ENCODE results near the gene MICB.
"Not testable (repeated sequence)": the region's sequence is repeated elsewhere in the genome, so short reads cannot be mapped to it uniquely, and the experiment has no call there.

The MICB gene

DNA sequence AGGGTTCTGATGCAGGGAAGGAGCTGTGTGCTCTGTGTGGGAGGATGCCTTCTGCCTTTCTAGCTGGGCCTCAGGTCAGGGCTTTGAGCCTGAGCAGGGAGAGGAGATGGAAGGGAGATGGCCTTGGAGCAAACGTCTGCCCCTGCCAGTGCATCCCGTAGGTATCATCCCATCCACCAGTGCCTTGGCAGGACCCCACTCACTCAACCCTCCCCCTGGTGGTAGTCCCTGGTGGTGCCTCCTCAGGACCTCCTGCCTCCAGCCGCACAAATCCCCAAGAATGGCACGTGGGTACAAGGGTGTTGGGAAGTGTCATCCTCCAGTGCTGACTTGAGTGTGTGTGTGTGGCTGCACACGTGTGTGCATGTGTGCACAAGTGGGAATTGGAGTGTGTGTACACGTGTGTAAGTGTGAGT, 23.1 kb upstream of the MICB start:
- no peak for DNase-seq (ENCODE audit: low spot score)

DNA sequence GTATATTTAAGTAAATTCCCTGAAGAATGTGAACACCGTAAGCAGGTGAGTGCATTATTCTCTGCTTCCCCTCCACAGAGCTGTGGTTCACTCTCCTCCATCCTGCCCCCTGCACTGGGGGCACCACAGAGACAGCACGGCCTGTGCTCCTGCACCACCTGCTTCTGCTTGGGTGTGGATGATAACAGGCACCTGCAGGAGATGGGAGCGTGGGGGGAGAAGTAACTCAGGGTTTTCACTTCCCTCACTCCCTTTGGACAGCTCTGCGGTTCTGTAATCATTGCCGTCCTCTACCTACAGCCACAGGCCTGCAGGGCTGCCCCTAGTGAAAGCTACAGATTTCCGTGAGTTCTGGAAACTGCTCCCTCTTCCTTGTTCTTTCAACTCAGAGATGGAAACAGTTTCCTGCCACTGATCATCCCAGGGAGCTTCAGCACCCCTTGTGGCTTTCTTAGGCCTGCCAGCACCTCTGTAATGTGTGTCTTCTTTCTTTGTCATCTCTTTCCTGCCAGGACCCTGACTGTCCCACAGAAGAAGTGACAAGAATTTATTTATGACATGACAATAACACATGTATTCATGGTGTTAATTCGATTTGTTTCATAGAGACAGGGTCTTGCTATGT, 21.3 kb upstream of the MICB start:
- DNase-seq (ENCODE audit: low spot score) = no peak

DNA sequence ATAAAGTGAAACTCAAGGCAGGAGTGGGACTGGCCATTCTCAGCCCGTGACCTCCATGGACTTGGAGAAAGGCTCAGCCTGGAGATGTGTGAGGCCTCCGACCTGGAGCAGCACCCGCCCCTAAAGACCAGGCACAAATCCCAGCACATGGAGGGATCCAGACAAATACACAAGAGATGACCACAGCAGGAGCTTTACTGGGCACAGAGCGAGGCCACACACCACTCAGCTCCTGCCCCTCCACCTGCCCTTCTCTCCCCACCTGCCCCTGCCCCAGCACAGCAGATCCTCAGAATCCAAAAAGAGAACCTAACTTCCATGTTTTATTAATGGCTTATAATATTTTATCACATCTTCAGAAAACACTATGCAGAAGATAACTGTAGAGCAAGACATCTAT, 20.4 kb upstream of the MICB start:
- no peak for DNase-seq (ENCODE audit: low spot score)

GRCh38 chr6:31478186-31478950, 19.6 kb upstream of the MICB start:
- no peak for DNase-seq (ENCODE audit: low spot score)

DNA sequence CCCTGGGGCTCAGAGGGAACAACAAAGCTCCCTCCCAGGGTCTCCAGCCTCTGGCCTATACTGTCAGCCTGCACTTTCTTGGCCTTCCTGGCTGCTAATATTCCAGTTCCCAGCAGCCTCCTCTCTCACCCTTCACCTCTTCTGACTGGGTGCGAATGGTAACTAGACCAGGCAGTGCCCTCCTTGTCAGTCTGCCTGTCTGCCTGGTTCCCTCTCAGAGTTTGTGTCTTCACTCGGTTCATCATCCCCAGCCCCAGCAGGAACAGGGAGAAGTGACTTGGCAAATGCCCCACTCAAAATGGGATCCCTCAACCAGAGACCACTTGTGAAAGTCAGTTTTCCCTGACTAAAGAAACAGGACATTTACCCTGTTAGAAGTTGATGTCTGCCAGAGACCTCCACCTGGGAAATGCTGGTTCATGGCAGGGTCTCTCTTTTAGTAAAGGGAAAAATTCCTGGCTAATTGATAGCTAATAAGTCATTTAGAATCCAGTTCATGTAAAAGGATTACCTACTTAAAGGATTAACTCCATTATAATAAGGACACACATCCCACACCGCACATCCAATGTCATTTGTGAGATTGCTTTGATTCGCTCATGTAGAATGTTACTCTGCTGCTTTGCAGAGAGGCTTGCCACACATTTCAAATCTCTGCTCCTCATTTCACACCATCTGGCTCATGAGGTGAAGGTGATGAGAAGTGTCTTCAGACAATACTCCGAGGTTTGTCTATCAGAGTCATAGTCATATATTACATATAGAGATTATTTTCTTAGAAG, 18.6 kb upstream of the MICB start:
- DNase-seq (ENCODE audit: low spot score) = no peak

- DNase-seq (ENCODE audit: low spot score) = no peak
These were observed 17.9 kb upstream of the MICB start for GRCh38 chr6:31479933-31480535.

DNA sequence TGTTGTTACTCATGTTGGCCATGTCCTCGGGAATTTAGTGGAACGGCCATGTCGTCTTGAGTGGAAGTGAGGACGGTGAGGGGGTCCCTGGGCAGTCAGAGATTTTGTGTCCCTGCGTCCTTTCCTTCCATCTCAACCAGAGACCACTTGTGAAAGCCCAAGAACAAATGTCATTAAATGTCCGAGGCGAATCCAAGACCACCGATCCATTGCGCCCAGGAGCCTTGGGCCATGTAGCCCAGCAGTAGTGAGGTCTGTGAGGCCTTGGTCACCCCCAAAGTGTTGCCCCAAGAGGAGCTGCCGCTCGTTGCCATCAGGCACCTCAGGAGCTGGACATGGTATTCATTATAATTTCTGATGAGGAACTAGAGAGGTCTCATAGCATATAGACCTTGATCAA, 17.4 kb upstream of the MICB start:
- DNase-seq (ENCODE audit: low spot score) = no peak

DNA sequence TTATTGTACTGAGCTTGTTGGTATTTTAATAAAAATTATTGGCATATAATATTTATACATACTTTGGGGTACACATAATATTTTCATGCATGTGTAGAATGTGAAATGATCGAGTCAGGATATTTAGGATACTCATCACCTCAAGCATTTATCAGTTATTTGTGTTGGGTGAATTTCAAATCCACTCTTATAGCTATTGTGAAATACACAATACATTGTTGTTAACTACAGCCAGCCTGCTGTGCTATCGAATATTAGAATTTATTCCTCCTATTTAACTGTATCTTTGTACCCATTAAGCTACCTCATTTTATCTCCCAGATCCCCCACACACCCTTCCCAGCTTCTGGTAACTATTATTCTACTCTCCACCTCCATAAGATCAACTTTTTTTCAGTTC, 14.6 kb upstream of the MICB start:
- DNase-seq (ENCODE audit: low spot score) = no peak

GRCh38 chr6:31485055-31485454, 12.9 kb upstream of the MICB start:
- DNase-seq (ENCODE audit: low spot score) = no peak

- DNase-seq (ENCODE audit: low spot score) = not testable (repeated sequence)
These were observed 11.7 kb upstream of the MICB start for GRCh38 chr6:31486065-31486837.

GRCh38 chr6:31487674-31488073, 10.3 kb upstream of the MICB start:
- not testable (repeated sequence) for DNase-seq (ENCODE audit: low spot score)

DNA sequence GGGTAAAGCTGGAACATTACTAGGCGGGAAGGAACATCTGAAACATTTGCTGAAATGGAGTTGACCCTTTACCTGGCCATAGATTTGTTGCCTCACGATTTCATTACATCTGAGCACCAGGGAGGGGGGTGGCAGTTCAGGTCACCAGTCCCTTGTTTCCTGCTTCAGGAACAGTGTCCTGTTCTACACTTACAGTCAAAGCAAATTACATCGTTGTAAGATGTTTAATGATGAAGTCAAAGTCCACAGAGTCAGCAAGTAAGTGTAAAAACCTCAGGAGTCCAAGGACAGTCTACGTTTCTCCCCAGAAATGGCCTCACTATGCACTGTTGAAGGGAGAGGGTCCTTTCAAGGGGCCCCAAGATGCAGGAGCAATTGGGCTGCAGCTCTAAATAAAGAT, 8.9 kb upstream of the MICB start:
- no peak for DNase-seq (ENCODE audit: low spot score)

GRCh38 chr6:31490115-31490873, 7.7 kb upstream of the MICB start:
- no peak for DNase-seq (ENCODE audit: low spot score)

DNA sequence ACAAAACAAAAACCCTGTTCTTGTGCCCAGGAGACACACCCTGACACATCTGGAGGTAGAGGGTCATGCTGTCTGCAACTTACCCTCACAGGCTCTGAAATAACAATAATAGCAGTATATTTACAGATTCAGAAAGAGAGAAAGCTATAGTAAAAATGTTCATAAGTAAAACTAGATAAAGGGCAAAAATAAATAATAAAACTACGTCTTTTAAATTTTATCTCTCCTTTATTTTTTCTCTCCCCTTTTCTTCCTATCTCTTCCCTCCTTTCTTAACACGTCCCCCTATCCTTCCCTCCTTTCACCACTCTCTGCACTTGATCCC, 4.4 kb upstream of the MICB start:
- not testable (repeated sequence) for DNase-seq (ENCODE audit: low spot score)

- DNase-seq (ENCODE audit: low spot score) = peak; percentile 59
These were observed 3.9 kb upstream of the MICB start for GRCh38 chr6:31493875-31494694.

- no peak for DNase-seq (ENCODE audit: low spot score)
These were observed 2.4 kb upstream of the MICB start for GRCh38 chr6:31495580-31495979.

DNA sequence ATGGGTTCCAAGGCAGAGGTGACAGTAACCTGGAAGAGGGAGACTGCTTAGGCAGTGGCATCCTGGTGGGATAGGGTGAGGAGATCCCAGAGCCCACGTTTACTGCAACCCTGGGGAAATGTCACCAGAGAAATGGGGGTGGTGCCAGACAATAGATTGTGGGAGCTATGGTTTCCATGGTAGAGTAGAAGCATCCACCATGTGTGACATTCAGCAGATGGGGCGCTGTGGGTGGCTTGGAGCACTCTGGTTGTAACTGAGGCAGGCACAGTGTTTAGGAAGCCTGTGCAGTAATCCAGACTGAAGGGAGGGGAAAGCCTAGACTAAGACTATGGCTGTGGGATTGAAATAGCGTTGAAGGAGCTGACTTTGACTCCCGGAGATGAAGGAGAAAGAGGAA, 1.1 kb upstream of the MICB start:
- DNase-seq (ENCODE audit: low spot score) = not testable (repeated sequence)

DNA sequence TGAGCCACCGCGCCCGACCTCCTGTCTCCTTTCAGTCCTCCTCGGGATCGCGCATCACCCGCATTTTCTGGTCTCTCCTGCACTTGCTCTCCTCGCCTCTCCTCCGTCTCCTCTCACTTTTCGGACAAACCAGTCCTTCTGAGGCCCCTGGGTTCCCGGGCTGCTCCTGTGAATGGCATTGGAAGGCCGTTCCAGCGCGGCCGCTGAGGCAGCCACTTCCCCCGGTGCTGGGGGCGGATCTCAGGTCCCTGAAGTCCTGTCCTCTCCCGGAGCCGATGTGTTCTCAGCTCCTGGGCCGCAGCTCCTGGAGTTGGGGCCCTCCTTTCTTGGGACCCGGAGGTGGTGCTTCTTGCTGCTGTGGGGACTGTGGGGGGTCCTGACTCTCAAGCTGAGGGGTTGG, 803 bp downstream of the MICB start:
- no peak for DNase-seq (ENCODE audit: low spot score)

GRCh38 chr6:31499648-31500047, 1.7 kb downstream of the MICB start:
- DNase-seq (ENCODE audit: low spot score) = not testable (repeated sequence)

GRCh38 chr6:31502586-31502985, 4.6 kb downstream of the MICB start:
- DNase-seq (ENCODE audit: low spot score) = no peak
